Cardiac muscle cell (in vitro differentiated cells and primary cell): ENCODE data around the gene INO80. TPM values are rescaled to one million over a fixed set of nuclear protein-coding genes. Genes with fewer than 3 reads are reported as not detected.

Source experiments
- DNase-seq, 2 donors: peaks; one replicate each; pipeline versions ENCODE4 v3.0.0 to v3.0.0-alpha.2; 2010 to 2017; ENCODE audit warnings: low read depth in 1 of 2, low spot score in 1 of 2
- H3K27ac ChIP-seq: fragments of 200-600 bp; sonication (generic); 2 replicates; pipeline ENCODE4 v1.5.1; 2016
- H3K27me3 ChIP-seq: fragments of 200-600 bp; sonication (generic); 2 replicates; pipeline ENCODE4 v1.6.0; 2016; ENCODE audit warnings: control low read depth
- H3K36me3 ChIP-seq: fragments of 200-600 bp; sonication (generic); 2 replicates; pipeline ENCODE4 v1.5.1; 2016; ENCODE audit warnings: control low read depth
- H3K4me1 ChIP-seq: fragments of 200-600 bp; sonication (generic); 2 replicates; pipeline ENCODE4 v1.8.1; 2017; ENCODE audit warnings: low read depth, mild to moderate bottlenecking, mixed run types
- H3K4me3 ChIP-seq: fragments of 200-600 bp; sonication (generic); 2 replicates; pipeline ENCODE4 v1.5.1; 2016; ENCODE audit warnings: mild to moderate bottlenecking
- H3K9me3 ChIP-seq: fragments of 200-600 bp; sonication (generic); 2 replicates; pipeline ENCODE4 v1.5.1; 2017; ENCODE audit warnings: low read depth, mild to moderate bottlenecking, control low read depth
- polyA plus RNA-seq: library from polyadenylated mRNA; unstranded; fragments of >200 nt; fragmentation: Nextera tagmentation; extraction: Ambion mirVana; gene quantifications from 2 replicates; pipeline ENCODE4 v1.2.1, GENCODE V29; 2016
- total RNA-seq: library from RNA; depleted of rRNA; stranded (reverse); fragments of >200 nt; gene quantifications from 2 replicates; pipeline ENCODE4 v1.2.3, GENCODE V29; 2016
- TF ChIP-seq, protein P1 (sequence below): IDR thresholded peaks from 2 replicates; pipeline ENCODE4 v1.5.1; 2012; ENCODE audit warnings: low read depth, mild to moderate bottlenecking, low read length

INO80 gene
- total and polyA plus RNA-seq, 2 experiments from 2014 or later = 6.0 to 14.0 TPM

DNA sequence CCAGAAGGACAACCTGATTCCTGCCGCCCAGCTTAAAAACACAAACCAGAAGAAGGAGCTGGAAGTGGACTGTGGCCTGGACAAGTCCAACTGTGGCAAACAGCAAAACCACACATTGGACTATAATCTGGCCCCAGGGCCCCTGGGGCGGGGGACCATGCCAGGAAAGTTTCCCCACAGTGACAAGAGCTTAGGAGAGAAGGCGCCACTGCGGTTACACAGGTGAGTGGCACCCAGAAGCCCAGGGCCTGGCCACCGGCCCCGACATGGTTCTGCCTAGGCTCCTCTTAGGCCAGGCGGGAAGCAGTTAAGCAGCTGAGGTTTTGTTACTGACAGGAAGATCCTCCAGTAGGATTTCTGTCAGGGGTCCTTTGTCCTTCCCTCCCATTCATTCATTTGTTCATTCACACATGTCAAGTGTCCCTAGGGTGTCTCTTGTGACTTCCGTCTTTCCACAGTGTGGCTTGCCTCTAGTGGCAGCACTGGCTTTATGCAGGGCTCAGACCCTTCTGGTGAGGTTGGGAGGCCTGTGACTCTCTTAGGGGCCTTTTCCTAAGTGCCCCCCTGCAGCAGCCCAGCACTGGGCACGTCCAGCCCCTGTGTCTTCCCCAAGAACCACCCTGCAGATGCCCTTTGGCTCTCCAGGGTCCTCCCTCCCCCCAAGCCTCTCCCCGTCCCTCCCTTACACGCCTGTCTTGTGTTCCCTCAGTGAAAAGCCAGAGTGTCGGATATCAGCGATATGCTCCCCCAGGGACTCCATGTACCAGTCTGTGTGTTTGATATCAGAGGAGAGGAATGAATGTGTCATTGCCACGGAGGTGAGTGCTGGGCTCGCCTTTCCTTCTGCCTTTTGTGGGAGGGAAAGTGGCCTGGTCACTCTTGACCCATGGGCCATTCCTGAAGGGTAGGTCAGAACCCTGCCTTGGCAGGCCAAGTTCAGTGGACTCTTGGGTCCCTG is 179.1 kb downstream of the INO80 start:
- DNase-seq = no peak
- Histone ChIP-seq H3K4me1 (peaks cover 8% of the 10 kb centered on the region), H3K9me3 (no peaks in the 10 kb centered on the region), H3K4me3 (no peak overlapping the region), H3K27me3 (peaks cover 46% of the 10 kb centered on the region), H3K36me3 (no peaks in the 10 kb centered on the region), H3K27ac (no peak overlapping the region)
- TF ChIP-seq, protein P1, sequence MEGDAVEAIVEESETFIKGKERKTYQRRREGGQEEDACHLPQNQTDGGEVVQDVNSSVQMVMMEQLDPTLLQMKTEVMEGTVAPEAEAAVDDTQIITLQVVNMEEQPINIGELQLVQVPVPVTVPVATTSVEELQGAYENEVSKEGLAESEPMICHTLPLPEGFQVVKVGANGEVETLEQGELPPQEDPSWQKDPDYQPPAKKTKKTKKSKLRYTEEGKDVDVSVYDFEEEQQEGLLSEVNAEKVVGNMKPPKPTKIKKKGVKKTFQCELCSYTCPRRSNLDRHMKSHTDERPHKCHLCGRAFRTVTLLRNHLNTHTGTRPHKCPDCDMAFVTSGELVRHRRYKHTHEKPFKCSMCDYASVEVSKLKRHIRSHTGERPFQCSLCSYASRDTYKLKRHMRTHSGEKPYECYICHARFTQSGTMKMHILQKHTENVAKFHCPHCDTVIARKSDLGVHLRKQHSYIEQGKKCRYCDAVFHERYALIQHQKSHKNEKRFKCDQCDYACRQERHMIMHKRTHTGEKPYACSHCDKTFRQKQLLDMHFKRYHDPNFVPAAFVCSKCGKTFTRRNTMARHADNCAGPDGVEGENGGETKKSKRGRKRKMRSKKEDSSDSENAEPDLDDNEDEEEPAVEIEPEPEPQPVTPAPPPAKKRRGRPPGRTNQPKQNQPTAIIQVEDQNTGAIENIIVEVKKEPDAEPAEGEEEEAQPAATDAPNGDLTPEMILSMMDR = no peak

DNA sequence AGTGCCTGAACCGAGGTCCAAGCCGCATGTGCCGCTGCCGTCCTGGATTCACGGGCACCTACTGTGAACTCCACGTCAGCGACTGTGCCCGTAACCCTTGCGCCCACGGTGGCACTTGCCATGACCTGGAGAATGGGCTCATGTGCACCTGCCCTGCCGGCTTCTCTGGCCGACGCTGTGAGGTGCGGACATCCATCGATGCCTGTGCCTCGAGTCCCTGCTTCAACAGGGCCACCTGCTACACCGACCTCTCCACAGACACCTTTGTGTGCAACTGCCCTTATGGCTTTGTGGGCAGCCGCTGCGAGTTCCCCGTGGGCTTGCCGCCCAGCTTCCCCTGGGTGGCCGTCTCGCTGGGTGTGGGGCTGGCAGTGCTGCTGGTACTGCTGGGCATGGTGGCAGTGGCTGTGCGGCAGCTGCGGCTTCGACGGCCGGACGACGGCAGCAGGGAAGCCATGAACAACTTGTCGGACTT is 179.8 kb downstream of the INO80 start:
- TF ChIP-seq, protein P1 = no peak
- Histone ChIP-seq H3K4me3 (no peak overlapping the region), H3K27ac (no peak overlapping the region), H3K9me3 (no peaks in the 10 kb centered on the region), H3K4me1 (peaks cover 6% of the 10 kb centered on the region), H3K36me3 (no peaks in the 10 kb centered on the region), H3K27me3 (peaks cover 53% of the 10 kb centered on the region)
- no peak for DNase-seq

- no peak overlapping the region for H3K27ac ChIP-seq
- H3K4me1 ChIP-seq = peaks cover 2% of the 10 kb centered on the region
- DNase-seq = no peak
- TF ChIP-seq, protein P1 = no peak
- no peaks in the 10 kb centered on the region for H3K36me3 ChIP-seq
- H3K27me3 ChIP-seq = peaks cover 61% of the 10 kb centered on the region
- H3K4me3 ChIP-seq = no peak overlapping the region
- no peaks in the 10 kb centered on the region for H3K9me3 ChIP-seq
Measured at GRCh38 chr15:40934457-40934856, 181.6 kb downstream of the INO80 start.

DNA sequence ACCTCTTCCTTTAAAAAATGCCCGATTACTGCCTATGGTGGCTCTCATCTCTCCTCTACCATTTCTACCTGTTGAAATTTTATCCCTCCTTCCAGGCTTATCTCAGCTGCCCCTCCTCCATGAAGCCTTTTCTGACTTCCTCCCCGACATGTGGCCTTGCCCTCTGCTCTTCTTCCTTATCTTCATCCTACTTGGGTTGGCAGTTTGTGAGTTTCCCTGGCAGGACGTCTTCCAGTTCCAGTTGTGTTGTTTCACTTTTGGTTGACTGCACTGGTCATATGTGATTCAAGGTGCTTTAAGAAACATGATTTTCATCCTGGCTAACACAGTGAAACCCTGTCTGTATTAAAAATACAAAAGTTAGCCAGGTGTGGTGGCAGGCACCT is 182.6 kb downstream of the INO80 start:
- Histone ChIP-seq H3K4me1 (peaks cover 4% of the 10 kb centered on the region), H3K27me3 (peaks cover 70% of the 10 kb centered on the region)

GRCh38 chr15:40932649-40933516 is 183.2 kb downstream of the INO80 start:
- no peaks in the 10 kb centered on the region for H3K36me3 ChIP-seq
- TF ChIP-seq, protein P1 = no peak
- no peak overlapping the region for H3K4me3 ChIP-seq
- H3K4me1 ChIP-seq = peaks cover 4% of the 10 kb centered on the region
- DNase-seq = no peak
- peaks cover 76% of the 10 kb centered on the region for H3K27me3 ChIP-seq
- H3K27ac ChIP-seq = no peak overlapping the region
- no peaks in the 10 kb centered on the region for H3K9me3 ChIP-seq

More for the DNA sequence above, 182.6 kb downstream of the INO80 start:
- Histone ChIP-seq H3K36me3 (no peaks in the 10 kb centered on the region), H3K9me3 (no peaks in the 10 kb centered on the region), H3K4me3 (no peak overlapping the region), H3K27ac (no peak overlapping the region)
- DNase-seq = no peak
- TF ChIP-seq, protein P1 = no peak
